ENCODE results near the gene PLXDC1. TPM values are rescaled to one million over a fixed set of nuclear protein-coding genes. Genes with fewer than 3 reads are reported as not detected.

Gene PLXDC1
- total RNA-seq, 1 donor from 2014 or later = 0.46 TPM

DNA sequence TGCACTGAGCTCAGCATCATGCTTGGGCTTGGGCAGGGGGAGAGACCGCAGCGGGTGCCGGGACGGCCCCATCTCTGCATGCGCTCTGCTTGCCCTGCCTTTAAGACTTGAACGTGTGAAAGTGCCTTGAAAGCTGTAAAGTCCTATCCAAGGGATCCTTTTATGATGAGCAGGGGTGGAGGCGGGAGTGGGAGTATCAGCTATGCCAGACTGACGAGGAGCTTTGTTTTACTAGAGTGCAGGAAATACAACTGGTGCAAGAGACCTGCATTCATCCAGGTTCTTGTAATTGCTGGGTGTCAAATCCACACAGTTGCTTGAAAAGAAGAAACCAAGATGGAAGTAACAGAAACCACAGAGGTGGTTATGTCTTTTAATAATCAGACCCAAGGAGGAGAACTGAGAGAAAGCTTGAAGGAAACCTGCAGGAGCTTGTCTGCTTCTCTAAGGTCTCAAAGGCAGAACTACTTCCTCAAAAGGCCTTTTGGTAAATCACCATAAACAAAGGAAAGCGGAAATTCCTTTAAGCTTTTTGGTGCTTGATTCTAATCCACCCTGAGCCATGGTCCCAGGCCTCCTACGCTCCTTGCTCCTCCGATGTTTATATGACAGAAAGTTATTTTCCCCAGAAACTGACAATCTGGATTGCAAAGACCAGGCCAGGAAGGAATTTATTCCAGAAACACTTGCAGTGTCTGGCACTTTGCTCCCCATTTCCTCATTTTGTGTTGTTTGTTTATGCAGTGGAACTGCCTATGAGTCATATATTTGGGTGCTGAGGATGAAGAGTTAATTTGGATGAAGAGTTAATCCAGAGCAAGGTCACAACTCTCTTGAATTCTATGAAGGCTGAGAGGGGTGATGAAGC lies 132.9 kb downstream of the PLXDC1 start:
- DNase-seq (ENCODE audit: low spot score) = no peak
- peaks cover 19% of the 10 kb centered on the region for H3K4me1 Mint-ChIP-seq (ENCODE audit: low read depth)
- H3K27ac Mint-ChIP-seq = no peak overlapping the region
- no peaks in the 10 kb centered on the region for H3K9me3 Mint-ChIP-seq
- no peak overlapping the region for H3K4me3 Mint-ChIP-seq (ENCODE audit: low read depth)
- no peaks in the 10 kb centered on the region for H3K36me3 Mint-ChIP-seq (ENCODE audit: low read depth)
- peaks cover 6% of the 10 kb centered on the region for H3K27me3 Mint-ChIP-seq (ENCODE audit: low read depth)
- intact Hi-C loops (cut with micrococcal nuclease) = no loop called here

DNA sequence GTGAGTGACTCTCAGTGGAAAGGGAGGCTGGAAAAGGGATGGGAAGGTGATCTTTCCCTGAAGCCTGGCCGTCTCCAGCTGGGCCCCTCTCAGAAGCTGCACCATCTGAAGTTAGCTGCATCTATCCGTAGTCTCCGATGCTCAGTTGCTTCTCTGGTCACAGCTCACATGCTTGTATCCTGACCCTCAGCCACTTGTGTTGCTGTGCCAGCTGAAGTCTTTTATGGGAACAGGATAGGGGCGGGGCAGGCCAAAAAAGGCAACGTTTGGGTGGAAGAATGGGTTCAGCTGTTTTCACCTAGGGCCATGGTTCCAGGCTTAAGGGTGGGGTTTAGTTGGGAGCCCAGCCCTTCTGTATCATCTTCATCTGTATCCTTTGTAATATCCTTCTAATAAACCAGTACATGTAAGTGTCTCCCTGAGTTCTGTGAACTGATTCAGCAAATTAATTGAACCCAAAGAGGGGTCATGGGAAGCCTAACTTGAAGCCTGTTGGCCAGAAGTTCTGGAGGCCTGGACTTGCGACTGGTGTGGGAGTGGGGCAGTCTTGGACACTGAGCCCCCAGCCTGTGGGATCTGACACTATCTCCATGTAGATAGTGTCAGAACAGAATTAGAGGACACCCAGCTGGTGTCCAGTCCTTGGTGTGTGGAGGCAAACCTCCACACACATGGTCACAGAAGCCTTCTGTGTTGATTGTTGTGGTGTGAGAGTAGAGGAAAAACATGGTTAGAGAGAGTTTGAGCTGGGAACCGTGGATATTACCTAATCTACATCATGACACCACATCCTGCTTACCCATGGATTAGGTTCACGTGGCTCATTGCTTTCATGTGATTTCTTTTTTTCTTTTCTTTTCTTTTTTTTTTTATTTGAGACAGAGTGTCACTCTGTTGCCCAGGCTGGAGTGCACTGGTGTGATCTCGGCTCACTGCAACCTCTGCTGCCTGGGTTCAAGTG lies 135.0 kb downstream of the PLXDC1 start:
- no peak overlapping the region for H3K27ac Mint-ChIP-seq
- H3K27me3 Mint-ChIP-seq (ENCODE audit: low read depth) = peaks cover 2% of the 10 kb centered on the region

DNA sequence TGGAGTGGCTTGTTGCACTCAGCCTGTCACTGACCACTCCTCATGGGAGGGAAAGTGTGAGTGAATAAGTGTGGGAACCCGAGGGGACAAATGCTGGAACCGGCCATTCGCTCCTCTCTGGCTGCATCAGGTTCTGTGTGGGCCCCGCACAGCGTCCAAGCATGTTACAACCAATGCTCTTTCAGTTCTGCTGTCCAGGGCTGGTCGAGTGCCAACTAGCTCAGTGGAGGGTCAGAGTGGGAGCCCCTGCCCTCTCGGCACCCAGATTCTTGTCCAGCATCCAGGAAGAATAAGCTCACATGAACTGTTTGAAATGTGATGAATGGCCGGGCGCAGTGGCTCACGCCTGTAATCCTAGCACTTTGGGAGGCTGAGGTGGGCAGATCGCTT lies 135.9 kb downstream of the PLXDC1 start:
- Mint-ChIP-seq H3K4me3 (ENCODE audit: low read depth) (no peak overlapping the region), H3K36me3 (ENCODE audit: low read depth) (no peaks in the 10 kb centered on the region), H3K4me1 (ENCODE audit: low read depth) (peaks cover 19% of the 10 kb centered on the region), H3K27me3 (ENCODE audit: low read depth) (peaks cover 2% of the 10 kb centered on the region), H3K9me3 (no peaks in the 10 kb centered on the region), H3K27ac (no peak overlapping the region)
- no peak for DNase-seq (ENCODE audit: low spot score)
- intact Hi-C loops (cut with micrococcal nuclease) = no loop called here

More for the DNA sequence above, 135.0 kb downstream of the PLXDC1 start:
- Mint-ChIP-seq H3K4me1 (ENCODE audit: low read depth) (peaks cover 19% of the 10 kb centered on the region), H3K9me3 (no peaks in the 10 kb centered on the region), H3K4me3 (ENCODE audit: low read depth) (no peak overlapping the region), H3K36me3 (ENCODE audit: low read depth) (no peaks in the 10 kb centered on the region)
- intact Hi-C loops (cut with micrococcal nuclease) = no loop called here
- DNase-seq (ENCODE audit: low spot score) = no peak

DNA sequence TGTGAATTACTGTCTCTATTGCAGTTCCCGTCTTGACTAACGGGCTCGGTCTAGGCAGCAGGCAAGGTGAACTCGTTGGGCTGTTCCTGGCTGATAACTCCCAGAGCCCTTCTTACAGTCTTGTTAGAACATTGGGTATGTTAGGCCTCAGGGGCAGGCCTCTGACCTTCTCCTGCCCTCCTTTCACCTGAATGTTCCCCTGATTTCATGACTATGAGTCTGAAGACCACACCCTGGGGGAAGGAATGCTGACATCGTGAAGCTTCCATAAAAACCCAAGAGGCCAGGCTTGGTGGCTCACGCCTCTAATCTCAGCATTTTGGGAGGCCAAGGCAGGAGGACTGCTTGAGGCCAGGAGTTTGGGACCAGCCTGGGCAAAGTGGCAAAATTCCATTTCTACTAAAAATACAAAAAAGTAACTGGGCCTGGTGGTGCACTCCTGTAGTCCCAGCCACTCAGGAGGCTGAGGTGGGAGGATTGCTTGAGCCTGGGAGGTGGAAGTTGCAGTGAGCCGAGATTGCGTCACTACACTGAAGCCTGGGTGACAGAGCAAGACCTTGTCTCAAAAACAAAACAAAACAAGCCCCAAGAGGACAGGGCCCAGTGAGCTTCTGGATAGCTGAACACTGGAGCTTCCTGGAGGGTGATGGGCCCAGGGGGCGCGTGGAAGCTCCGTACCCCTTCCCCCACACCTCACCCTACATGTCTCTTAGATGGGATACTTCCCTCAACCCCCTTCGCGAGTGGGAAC lies 136.5 kb downstream of the PLXDC1 start:
- Mint-ChIP-seq H3K27me3 (ENCODE audit: low read depth) (no peaks in the 10 kb centered on the region), H3K4me1 (ENCODE audit: low read depth) (peaks cover 19% of the 10 kb centered on the region), H3K9me3 (no peaks in the 10 kb centered on the region), H3K4me3 (ENCODE audit: low read depth) (no peak overlapping the region), H3K36me3 (ENCODE audit: low read depth) (no peaks in the 10 kb centered on the region), H3K27ac (no peak overlapping the region)
- intact Hi-C loops (cut with micrococcal nuclease) = no loop called here
- no peak for DNase-seq (ENCODE audit: low spot score)

DNA sequence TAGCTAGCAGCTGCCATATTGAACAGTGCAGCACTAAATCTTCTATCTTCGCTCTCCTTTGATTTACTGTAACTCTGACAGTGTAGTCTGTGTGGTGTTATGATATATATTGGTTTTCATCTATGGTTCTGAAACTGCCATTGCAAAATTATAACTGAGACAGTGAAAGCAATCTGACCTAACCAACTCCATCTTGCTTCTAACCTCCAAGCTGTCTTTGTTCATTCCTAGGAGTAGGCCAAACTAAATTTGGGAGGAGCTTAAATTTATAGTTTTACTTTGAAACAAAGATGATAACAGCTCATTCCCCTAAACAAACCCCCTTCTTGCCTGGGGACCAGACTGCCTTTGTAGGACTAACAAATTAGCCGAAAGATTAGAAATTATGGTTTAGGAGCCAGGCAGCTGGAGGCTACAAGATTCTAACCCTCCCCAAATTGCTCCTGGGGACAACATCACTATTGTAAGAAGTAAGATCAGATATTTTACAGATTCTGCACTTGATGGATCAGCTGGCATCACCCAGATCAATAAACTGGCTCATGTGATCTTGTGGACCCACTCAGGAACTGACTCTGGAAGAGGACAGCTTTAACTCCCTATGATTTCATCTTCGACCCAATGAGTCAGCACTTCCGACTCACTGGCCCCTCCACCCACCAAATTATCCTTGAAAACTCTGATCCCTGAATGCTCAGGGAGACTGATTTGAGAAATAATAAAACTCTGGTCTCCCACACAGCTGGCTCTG lies 137.2 kb downstream of the PLXDC1 start:
- DNase-seq (ENCODE audit: low spot score) = no peak
- intact Hi-C loops (cut with micrococcal nuclease) = no loop called here
- H3K27me3 Mint-ChIP-seq (ENCODE audit: low read depth) = no peaks in the 10 kb centered on the region
- H3K9me3 Mint-ChIP-seq = no peaks in the 10 kb centered on the region
- H3K4me1 Mint-ChIP-seq (ENCODE audit: low read depth) = peaks cover 19% of the 10 kb centered on the region
- no peak overlapping the region for H3K4me3 Mint-ChIP-seq (ENCODE audit: low read depth)
- no peaks in the 10 kb centered on the region for H3K36me3 Mint-ChIP-seq (ENCODE audit: low read depth)
- no peak overlapping the region for H3K27ac Mint-ChIP-seq

Other genes with a start within 250 kb of the PLXDC1 start
- not detected in 2 replicates for gene FBXO47, start 184.2 kb downstream of the PLXDC1 start, total RNA-seq
- 0.07 TPM in 1 of 2 replicates, not detected in the other for gene ARL5C, start 14.5 kb upstream of the PLXDC1 start, total RNA-seq
- 21.1 and 24.1 TPM in 2 replicates for gene CACNB1, start 46.0 kb upstream of the PLXDC1 start, total RNA-seq
- 2,315 and 2,339 TPM in 2 replicates for gene RPL19, start 48.6 kb upstream of the PLXDC1 start, total RNA-seq
- gene STAC2, start 74.3 kb upstream of the PLXDC1 start, total RNA-seq = not detected in 2 replicates
- 18.1 and 18.8 TPM in 2 replicates for gene FBXL20, start 250.0 kb upstream of the PLXDC1 start, total RNA-seq